ENCODE measurements around the gene LAG3. TPM values are rescaled to one million over a fixed set of nuclear protein-coding genes. Genes with fewer than 3 reads are reported as not detected.

Gene LAG3
- total RNA-seq, 1 experiment from 2014 or later, result 2.6 TPM

DNA sequence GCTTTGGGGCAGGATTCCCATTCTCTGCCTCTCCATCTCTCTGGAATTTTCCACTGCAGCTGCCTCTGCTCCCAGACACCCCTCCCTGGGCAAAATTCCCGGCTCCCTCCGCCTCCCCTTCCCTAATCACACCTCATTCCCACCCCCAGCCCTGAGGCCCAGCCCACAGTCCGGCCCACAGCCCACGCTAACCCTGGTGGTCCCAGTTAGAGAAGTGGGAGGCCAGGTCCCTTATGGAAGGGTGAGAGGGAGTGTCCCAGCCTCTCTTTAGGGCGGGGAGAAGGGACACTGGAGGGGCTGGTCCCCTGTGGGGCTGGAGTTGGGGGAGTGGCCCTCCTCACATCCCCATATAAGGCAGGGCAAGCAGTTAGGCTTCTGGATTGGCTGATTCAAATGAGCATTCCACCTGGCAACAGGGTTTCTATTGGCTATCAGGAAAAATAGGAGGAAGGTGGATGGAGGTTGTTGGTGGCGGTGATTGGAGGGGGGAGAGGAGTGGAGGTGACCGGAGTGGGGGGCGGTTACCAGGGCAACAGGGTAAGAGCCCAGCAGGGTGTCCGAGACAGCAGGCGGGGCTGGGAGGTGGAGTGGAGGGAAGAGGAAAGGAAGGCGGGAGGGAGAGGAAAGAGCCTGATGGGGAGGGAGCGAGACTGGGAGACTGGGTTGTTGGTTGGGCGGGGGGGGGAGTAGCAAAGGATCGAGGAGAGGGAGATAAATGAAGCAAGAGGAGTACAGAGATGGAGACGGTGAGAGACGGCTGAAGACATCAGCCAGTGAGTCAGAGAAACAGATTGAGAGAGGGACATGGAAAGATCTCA is 8.1 kb upstream of the LAG3 start:
- Mint-ChIP-seq H3K27me3 (ENCODE audit: low read depth) (peaks cover 7% of the 10 kb centered on the region), H3K4me3 (peak overlapping the region; percentile 62), H3K9me3 (no peaks in the 10 kb centered on the region), H3K4me1 (peaks cover 56% of the 10 kb centered on the region), H3K27ac (peak overlapping the region; percentile 89), H3K36me3 (peaks cover 5% of the 10 kb centered on the region; the same call in 1 of the 2 replicates)
- ChIA-PET POLR2A (interaction anchor here (0.6 to 1.0 kb wide), 3 partner anchors 10 to 61 kb away, joined by 3 to 4 read pairs (median 3); partner anchors contain the start of gene MLF2), CTCF (interaction anchor here (0.5 to 8.0 kb wide), 9 partner anchors 8 to 108 kb away, joined by 3 to 234 read pairs (median 4); partner anchors contain the start of genes LAG3, MLF2, SPSB2 and ZNF384)
- TF ChIP-seq NFE2L1 (CRISPR knock-in tag; IDR thresholded peaks at IDR 0.05) (no peak), FOXP1 (CRISPR knock-in tag; IDR thresholded peaks at IDR 0.05; ENCODE audit: borderline replicate concordance) (no peak), NFYB (CRISPR knock-in tag; conservative IDR thresholded peaks at IDR 0.05; ENCODE audit: low read depth) (peak; percentile 76), MYBL2 (CRISPR knock-in tag; IDR thresholded peaks at IDR 0.05) (peak; percentile 98; the same call in 1 of the 2 replicates), EMX1 (CRISPR knock-in tag; IDR thresholded peaks at IDR 0.05) (no peak), CREM (CRISPR knock-in tag; IDR thresholded peaks at IDR 0.05) (no peak), PRRX2 (CRISPR knock-in tag; IDR thresholded peaks at IDR 0.05) (0 out of 2 replicates have a peak, but pooled peaks have one; percentile 41), SP1 (CRISPR knock-in tag; conservative IDR thresholded peaks at IDR 0.05) (peak; percentile 65; the same call in 1 of the 2 replicates), E2F1 (CRISPR knock-in tag; IDR thresholded peaks at IDR 0.05) (no peak), ZNF121 (CRISPR knock-in tag; IDR thresholded peaks at IDR 0.05) (no peak)
- DNase-seq (ENCODE audit: low spot score), result peak; percentile 96
- peak; percentile 56 for ATAC-seq

DNA sequence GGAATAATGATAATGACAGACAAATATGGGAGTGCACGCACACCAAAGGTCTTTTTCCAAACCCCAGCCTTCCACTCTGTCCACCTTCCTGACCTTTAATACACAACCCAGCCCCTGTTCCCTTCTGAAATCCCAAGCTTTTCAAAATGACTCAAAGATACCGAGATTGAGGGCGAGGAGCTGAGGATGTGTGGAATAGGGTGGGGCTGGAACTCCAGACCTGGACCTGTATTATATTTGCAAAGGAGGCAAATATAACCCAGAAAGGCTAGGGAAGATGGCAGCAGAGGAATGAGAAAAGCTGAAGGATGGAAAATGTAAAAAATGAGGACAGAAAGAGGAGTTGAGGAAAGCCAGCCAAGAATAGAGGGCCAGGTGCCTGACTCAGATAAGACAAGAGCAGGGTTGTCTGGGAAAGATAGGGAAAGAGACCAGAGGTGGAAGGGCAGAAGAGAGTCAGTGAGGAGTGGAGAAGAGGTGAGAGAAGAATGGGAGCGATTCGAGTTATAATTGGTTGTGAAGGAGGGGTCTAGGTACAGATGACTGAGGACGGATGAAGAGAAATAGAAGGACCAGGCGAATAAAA is 7.2 kb upstream of the LAG3 start:
- ChIA-PET POLR2A (interaction anchor here (0.9 to 5.4 kb wide), 8 partner anchors 11 to 181 kb away, joined by 3 to 84 read pairs (median 8); partner anchors contain the start of genes GPR162, MLF2 and ZNF384), CTCF (interaction anchor here (1.0 to 10.5 kb wide), 10 partner anchors 10 to 181 kb away, joined by 3 to 234 read pairs (median 14); partner anchors contain the start of genes GPR162, MLF2, P3H3 and SPSB2)
- Mint-ChIP-seq H3K36me3 (peaks cover 8% of the 10 kb centered on the region), H3K4me3 (peak overlapping the region; percentile 72), H3K9me3 (no peaks in the 10 kb centered on the region), H3K27ac (peak overlapping the region; percentile 76), H3K4me1 (peaks cover 61% of the 10 kb centered on the region), H3K27me3 (ENCODE audit: low read depth) (peaks cover 7% of the 10 kb centered on the region)
- ATAC-seq (no peak), DNase-seq (ENCODE audit: low spot score) (no peak)
- TF ChIP-seq, protein P1, sequence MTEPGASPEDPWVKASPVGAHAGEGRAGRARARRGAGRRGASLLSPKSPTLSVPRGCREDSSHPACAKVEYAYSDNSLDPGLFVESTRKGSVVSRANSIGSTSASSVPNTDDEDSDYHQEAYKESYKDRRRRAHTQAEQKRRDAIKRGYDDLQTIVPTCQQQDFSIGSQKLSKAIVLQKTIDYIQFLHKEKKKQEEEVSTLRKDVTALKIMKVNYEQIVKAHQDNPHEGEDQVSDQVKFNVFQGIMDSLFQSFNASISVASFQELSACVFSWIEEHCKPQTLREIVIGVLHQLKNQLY (CRISPR knock-in tag; IDR thresholded peaks at IDR 0.05), result no peak
- TF ChIP-seq EMX1 (CRISPR knock-in tag; IDR thresholded peaks at IDR 0.05) (no peak), TEAD4 (CRISPR knock-in tag; IDR thresholded peaks at IDR 0.05) (no peak), PRRX2 (CRISPR knock-in tag; IDR thresholded peaks at IDR 0.05) (no peak), ATF2 (CRISPR knock-in tag; IDR thresholded peaks at IDR 0.05; ENCODE audit: borderline replicate concordance, low read depth) (no peak), NR1H2 (CRISPR knock-in tag; IDR thresholded peaks at IDR 0.05) (no peak), MAX (CRISPR knock-in tag; IDR thresholded peaks at IDR 0.05) (no peak), ARID4B (CRISPR knock-in tag; IDR thresholded peaks at IDR 0.05; ENCODE audit: borderline replicate concordance) (no peak), KAT7 (CRISPR knock-in tag; IDR thresholded peaks at IDR 0.05; ENCODE audit: borderline replicate concordance) (no peak), ETV6 (CRISPR knock-in tag; IDR thresholded peaks at IDR 0.05) (no peak), JAZF1 (CRISPR knock-in tag; IDR thresholded peaks at IDR 0.05) (no peak), ATF6 (CRISPR knock-in tag; IDR thresholded peaks at IDR 0.05) (no peak)
- TF ChIP-seq, protein P2, sequence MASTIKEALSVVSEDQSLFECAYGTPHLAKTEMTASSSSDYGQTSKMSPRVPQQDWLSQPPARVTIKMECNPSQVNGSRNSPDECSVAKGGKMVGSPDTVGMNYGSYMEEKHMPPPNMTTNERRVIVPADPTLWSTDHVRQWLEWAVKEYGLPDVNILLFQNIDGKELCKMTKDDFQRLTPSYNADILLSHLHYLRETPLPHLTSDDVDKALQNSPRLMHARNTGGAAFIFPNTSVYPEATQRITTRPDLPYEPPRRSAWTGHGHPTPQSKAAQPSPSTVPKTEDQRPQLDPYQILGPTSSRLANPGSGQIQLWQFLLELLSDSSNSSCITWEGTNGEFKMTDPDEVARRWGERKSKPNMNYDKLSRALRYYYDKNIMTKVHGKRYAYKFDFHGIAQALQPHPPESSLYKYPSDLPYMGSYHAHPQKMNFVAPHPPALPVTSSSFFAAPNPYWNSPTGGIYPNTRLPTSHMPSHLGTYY (CRISPR knock-in tag; IDR thresholded peaks at IDR 0.05), result no peak
